GM23338 (cell line): ENCODE data around the gene PTPN9.

ENCODE experiments used
- CREB1 ChIP-seq: fragments of 250-450 bp; sonication (Bioruptor Pico); IDR thresholded peaks from 2 replicates; pipeline ENCODE4 v1.5.0; 2020; ENCODE audit warnings: low read depth, mild to moderate bottlenecking, moderate library complexity
- EZH2 ChIP-seq: fragments of 200-600 bp; sonication (generic); IDR thresholded peaks from one replicate; pipeline ENCODE4 v1.8.0; 2017; ENCODE audit warnings: antibody characterized with exemption, mild to moderate bottlenecking, low read depth; ENCODE audit not compliant: unreplicated experiment
- EZH2phosphoT487 ChIP-seq: fragments of 200-600 bp; sonication (generic); IDR thresholded peaks from one replicate; pipeline ENCODE4 v1.8.1; 2018; ENCODE audit warnings: antibody characterized with exemption; ENCODE audit not compliant: unreplicated experiment
- REST ChIP-seq: IDR thresholded peaks from one replicate; pipeline ENCODE4 v1.6.1; 2018; ENCODE audit warnings: antibody characterized with exemption; ENCODE audit not compliant: unreplicated experiment
- ZNF331 ChIP-seq: fragments of 250-450 bp; sonication (Bioruptor Pico); IDR thresholded peaks from 2 replicates; pipeline ENCODE4 v1.5.0; 2020; ENCODE audit warnings: low read depth, mild to moderate bottlenecking, moderate library complexity
- TF ChIP-seq, protein P1 (sequence below), 2 experiments: fragments of 200-600 bp in 1 of 2; sonication (generic) in 1 of 2; conservative IDR thresholded peaks; 2 replicates each; pipeline versions ENCODE4 v1.5.1 to v1.6.1; 2016 to 2017; ENCODE audit warnings: antibody characterized with exemption in 2 of 2, low read depth in 2 of 2, mild to moderate bottlenecking in 2 of 2, moderate library complexity in 1 of 2

DNA sequence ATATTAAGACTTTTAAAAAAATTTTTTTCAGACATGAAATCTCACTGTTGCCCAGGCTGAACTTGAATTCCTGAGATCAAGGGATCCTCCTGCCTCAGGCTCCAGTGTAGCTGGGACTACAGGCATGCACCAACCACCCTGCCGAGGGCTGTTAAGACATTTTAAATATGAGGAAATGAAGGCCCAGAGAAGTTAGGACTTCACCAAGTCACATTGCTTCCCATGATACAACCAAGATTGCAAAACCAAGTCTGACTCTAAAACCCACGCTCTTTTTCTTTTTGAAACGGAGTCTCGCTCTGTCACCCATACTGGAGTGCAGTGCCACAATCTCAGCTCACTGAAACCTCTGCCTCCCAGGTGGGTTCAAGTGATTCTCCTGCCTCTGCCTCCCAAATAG is 28.0 kb downstream of the PTPN9 start:
- TF ChIP-seq, protein P1, sequence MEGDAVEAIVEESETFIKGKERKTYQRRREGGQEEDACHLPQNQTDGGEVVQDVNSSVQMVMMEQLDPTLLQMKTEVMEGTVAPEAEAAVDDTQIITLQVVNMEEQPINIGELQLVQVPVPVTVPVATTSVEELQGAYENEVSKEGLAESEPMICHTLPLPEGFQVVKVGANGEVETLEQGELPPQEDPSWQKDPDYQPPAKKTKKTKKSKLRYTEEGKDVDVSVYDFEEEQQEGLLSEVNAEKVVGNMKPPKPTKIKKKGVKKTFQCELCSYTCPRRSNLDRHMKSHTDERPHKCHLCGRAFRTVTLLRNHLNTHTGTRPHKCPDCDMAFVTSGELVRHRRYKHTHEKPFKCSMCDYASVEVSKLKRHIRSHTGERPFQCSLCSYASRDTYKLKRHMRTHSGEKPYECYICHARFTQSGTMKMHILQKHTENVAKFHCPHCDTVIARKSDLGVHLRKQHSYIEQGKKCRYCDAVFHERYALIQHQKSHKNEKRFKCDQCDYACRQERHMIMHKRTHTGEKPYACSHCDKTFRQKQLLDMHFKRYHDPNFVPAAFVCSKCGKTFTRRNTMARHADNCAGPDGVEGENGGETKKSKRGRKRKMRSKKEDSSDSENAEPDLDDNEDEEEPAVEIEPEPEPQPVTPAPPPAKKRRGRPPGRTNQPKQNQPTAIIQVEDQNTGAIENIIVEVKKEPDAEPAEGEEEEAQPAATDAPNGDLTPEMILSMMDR (conservative IDR thresholded peaks at IDR 0.05; ENCODE audit: low read depth in 2 of 2): no peak
- no peak for TF ChIP-seq EZH2
- TF ChIP-seq REST: no peak
- TF ChIP-seq ZNF331: no peak
- no peak for TF ChIP-seq EZH2phosphoT487
- no peak for TF ChIP-seq CREB1 (CRISPR knock-in tag)
